Stimulated activated CD8-positive, alpha-beta memory T cell treated with anti-CD3 and anti-CD28 coated beads, Interleukin-7, amount 100 ng/mL, for 1 hour (primary cell): Measurements from ENCODE around the gene HEBP2.
"Not testable (repeated sequence)": the region's sequence is repeated elsewhere in the genome, so short reads cannot be mapped to it uniquely, and the experiment has no call there.

Experiments
- DNase-seq, 2 donors: peaks; one replicate each; pipeline ENCODE4 v3.0.0-alpha.2; 2020; ENCODE audit warnings: low read depth in 2 of 2

Gene HEBP2

GRCh38 chr6:138403801-138404665 is at the start of gene HEBP2:
TSS of gene HEBP2 (plus strand) at chr6:138404223. CDS start at chr6:138404496, 273 bp downstream.
- DNase-seq, result peak; percentile 66 to 87

- no peak for DNase-seq
These were observed 46.1 kb upstream of the HEBP2 start for GRCh38 chr6:138357928-138358327.

- not testable (repeated sequence) for DNase-seq
These were observed 35.3 kb upstream of the HEBP2 start for GRCh38 chr6:138368684-138369083.

GRCh38 chr6:138370631-138371451 is 33.2 kb upstream of the HEBP2 start:
- no peak for DNase-seq

GRCh38 chr6:138371452-138371711 is 32.6 kb upstream of the HEBP2 start:
- no peak for DNase-seq

- no peak for DNase-seq
These were observed 32.3 kb upstream of the HEBP2 start for GRCh38 chr6:138371720-138372119.

- no peak for DNase-seq
These were observed 31.1 kb upstream of the HEBP2 start for GRCh38 chr6:138372711-138373463.

- DNase-seq, result no peak
These were observed 29.8 kb upstream of the HEBP2 start for GRCh38 chr6:138374230-138374629.

- no peak for DNase-seq
These were observed 29.2 kb upstream of the HEBP2 start for GRCh38 chr6:138374815-138375214.

- DNase-seq, result no peak
These were observed 27.0 kb upstream of the HEBP2 start for GRCh38 chr6:138377042-138377441.

- DNase-seq, result no peak
These were observed 26.2 kb upstream of the HEBP2 start, which contains the start of gene SMIM28 for GRCh38 chr6:138377844-138378243. TSS of gene SMIM28 (plus strand) at chr6:138377905. CDS start at chr6:138378073, 168 bp downstream.

GRCh38 chr6:138378463-138378862 is 25.6 kb upstream of the HEBP2 start:
- no peak for DNase-seq

GRCh38 chr6:138382498-138383265 is 21.3 kb upstream of the HEBP2 start:
- DNase-seq, result no peak

GRCh38 chr6:138383776-138384175 is 20.2 kb upstream of the HEBP2 start:
- DNase-seq, result no peak

- no peak for DNase-seq
These were observed 17.1 kb upstream of the HEBP2 start for GRCh38 chr6:138386897-138387296.

GRCh38 chr6:138387577-138388368 is 16.2 kb upstream of the HEBP2 start:
- no peak for DNase-seq

GRCh38 chr6:138389551-138389950 is 14.5 kb upstream of the HEBP2 start:
- no peak for DNase-seq

- no peak for DNase-seq
These were observed 9.9 kb upstream of the HEBP2 start for GRCh38 chr6:138393871-138394783.

- DNase-seq, result no peak
These were observed 7.3 kb upstream of the HEBP2 start for GRCh38 chr6:138396709-138397108.
